ENCODE measurements around the gene RFX2. TPM values are rescaled to one million over a fixed set of nuclear protein-coding genes. Genes with fewer than 3 reads are reported as not detected.

RFX2 gene
- total RNA-seq, 4 donors from 2014 or later, result 25.5 to 49.9 (median 32.8) TPM

GRCh38 chr19:6000228-6000847, 110.0 kb downstream of the RFX2 start:
- 77% methylated on average over 7 of the region's 7 CpGs for WGBS
- peaks cover 67 to 100% (median 89%) of the 10 kb centered on the region in 4 donors for H3K36me3 ChIP-seq
- TF ChIP-seq CTCF (IDR thresholded peaks at IDR 0.05) (no peak), POLR2A (IDR thresholded peaks at IDR 0.05; ENCODE audit: low read depth) (no peak), EP300 (IDR thresholded peaks at IDR 0.05) (no peak), POLR2AphosphoS5 (IDR thresholded peaks at IDR 0.05) (no peak)
- H3K4me3 ChIP-seq, result no peak overlapping the region
- no peak for DNase-seq (ENCODE audit: extremely low spot score)
- no peak overlapping the region for H3K27ac ChIP-seq (replicated peaks in 1 of 4)
- H3K9me3 ChIP-seq, result no peaks in the 10 kb centered on the region
- H3K27me3 ChIP-seq, result no peaks in the 10 kb centered on the region
- no peaks in the 10 kb centered on the region for H3K4me1 ChIP-seq
- intact Hi-C loops (cut with DNase I), result no loop called here

GRCh38 chr19:5999693-6000092, 110.6 kb downstream of the RFX2 start:
- intact Hi-C loops (cut with DNase I), result loop anchor here (5.0 kb wide), 1 partner anchor 33 kb away; no protein-coding TSS in a partner anchor
- no peak for TF ChIP-seq POLR2A (IDR thresholded peaks at IDR 0.05; ENCODE audit: low read depth)
- no peak for TF ChIP-seq EP300 (IDR thresholded peaks at IDR 0.05)
- TF ChIP-seq POLR2AphosphoS5 (IDR thresholded peaks at IDR 0.05), result no peak
- no peak for TF ChIP-seq CTCF (IDR thresholded peaks at IDR 0.05)
- 93% methylated on average over 6 of the region's 6 CpGs for WGBS
- Histone ChIP-seq H3K4me3 (no peak overlapping the region), H3K27ac (replicated peaks in 1 of 4) (no peak overlapping the region), H3K27me3 (no peaks in the 10 kb centered on the region), H3K4me1 (peaks cover 0 to 4% (median 2%) of the 10 kb centered on the region in 4 donors), H3K36me3 (peaks cover 61 to 100% (median 88%) of the 10 kb centered on the region in 4 donors), H3K9me3 (no peaks in the 10 kb centered on the region)
- DNase-seq (ENCODE audit: extremely low spot score), result no peak

DNA sequence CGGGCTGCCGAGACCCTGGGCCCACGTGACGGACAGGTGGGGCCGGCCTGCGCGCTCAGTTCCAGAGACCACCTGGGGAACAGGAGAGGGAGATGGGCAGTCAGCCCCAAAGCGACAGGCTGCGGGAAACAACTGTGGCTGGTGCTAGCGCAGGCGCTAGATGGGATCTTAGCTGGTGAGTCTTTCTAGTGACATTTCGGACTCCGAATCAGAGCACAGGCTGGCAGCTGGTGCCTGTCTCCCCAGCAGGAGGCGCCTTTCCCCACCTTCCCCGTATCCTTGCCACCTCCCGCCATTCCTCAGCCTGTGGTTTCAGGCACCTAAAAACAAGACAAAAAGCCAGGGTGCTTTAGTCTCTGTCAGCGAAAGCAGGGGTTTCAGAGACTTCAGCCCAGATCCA, 112.9 kb downstream of the RFX2 start:
- Histone ChIP-seq H3K4me1 (peaks cover 17 to 26% (median 23%) of the 10 kb centered on the region in 4 donors), H3K27ac (replicated peaks in 1 of 4) (no peak overlapping the region), H3K36me3 (peaks cover 38 to 87% (median 70%) of the 10 kb centered on the region in 4 donors), H3K9me3 (no peaks in the 10 kb centered on the region), H3K27me3 (peaks cover 0 to 3% (median 0%) of the 10 kb centered on the region in 4 donors), H3K4me3 (no peak overlapping the region)
- 83% methylated on average over 13 of the region's 17 CpGs for WGBS
- intact Hi-C loops (cut with DNase I), result loop anchor here (5.0 kb wide), 1 partner anchor 35 kb away; no protein-coding TSS in a partner anchor
- TF ChIP-seq POLR2A (IDR thresholded peaks at IDR 0.05; ENCODE audit: low read depth), result no peak
- no peak for TF ChIP-seq EP300 (IDR thresholded peaks at IDR 0.05)
- TF ChIP-seq CTCF (IDR thresholded peaks at IDR 0.05), result no peak
- TF ChIP-seq POLR2AphosphoS5 (IDR thresholded peaks at IDR 0.05), result no peak
- no peak for DNase-seq (ENCODE audit: extremely low spot score)

DNA sequence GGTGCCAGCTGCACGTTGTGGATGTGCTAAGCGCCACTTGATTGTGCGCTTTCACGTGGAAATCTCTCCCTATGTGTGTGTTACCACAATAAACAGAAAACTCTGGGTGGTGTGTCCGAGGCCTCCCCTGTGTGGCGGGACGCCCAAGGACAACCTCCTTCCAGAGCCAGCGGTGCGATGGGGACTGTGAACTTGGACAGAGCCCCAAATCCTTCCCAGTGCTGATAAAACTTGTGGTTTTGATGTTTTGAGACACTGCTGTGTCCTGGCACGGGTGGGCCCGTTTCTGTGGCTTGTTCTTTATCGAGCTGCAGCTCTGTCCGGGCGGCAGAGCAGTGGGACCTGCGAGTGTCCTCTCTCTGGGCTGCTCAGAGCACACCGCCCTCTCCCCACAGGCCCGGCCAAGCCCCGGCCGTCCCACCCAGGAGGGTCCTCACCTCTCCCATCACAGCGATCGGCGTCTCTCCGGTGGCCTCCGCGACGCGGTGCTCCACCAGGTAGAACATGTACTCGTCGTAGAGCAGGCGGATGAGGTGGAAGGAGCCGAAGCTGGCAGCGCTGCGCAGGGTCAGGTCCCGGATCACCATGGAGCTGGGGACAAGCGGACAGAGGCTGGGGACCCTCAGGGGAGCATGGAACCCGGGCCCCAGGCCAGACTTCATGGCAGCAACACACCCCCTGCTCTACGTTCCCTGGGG, 113.5 kb downstream of the RFX2 start:
- TF ChIP-seq POLR2AphosphoS5 (IDR thresholded peaks at IDR 0.05) (no peak), CTCF (IDR thresholded peaks at IDR 0.05) (no peak), EP300 (IDR thresholded peaks at IDR 0.05) (no peak), POLR2A (IDR thresholded peaks at IDR 0.05; ENCODE audit: low read depth) (no peak)
- intact Hi-C loops (cut with DNase I), result loop anchor here (5.0 kb wide), 1 partner anchor 36 kb away; no protein-coding TSS in a partner anchor
- peaks cover 0 to 3% (median 0%) of the 10 kb centered on the region in 4 donors for H3K27me3 ChIP-seq
- WGBS, result 90% methylated on average over 26 of the region's 37 CpGs
- H3K4me3 ChIP-seq, result no peak overlapping the region
- H3K9me3 ChIP-seq, result no peaks in the 10 kb centered on the region
- H3K27ac ChIP-seq (replicated peaks in 1 of 4), result no peak overlapping the region
- peaks cover 32 to 87% (median 64%) of the 10 kb centered on the region in 4 donors for H3K36me3 ChIP-seq
- H3K4me1 ChIP-seq, result peaks cover 17 to 26% (median 23%) of the 10 kb centered on the region in 4 donors
- no peak for DNase-seq (ENCODE audit: extremely low spot score)
